LNCAP (cell line): Measurements from ENCODE around the gene CA5A.

Experiments
- TF ChIP-seq, protein P1 (sequence below): fragments of 450-650 bp; IDR thresholded peaks from 2 replicates; pipeline ENCODE4 v1.5.1; 2017; ENCODE audit warnings: mild to moderate bottlenecking

Gene CA5A

GRCh38 chr16:87964049-87964659, 27.8 kb upstream of the CA5A start:
- TF ChIP-seq, protein P1, sequence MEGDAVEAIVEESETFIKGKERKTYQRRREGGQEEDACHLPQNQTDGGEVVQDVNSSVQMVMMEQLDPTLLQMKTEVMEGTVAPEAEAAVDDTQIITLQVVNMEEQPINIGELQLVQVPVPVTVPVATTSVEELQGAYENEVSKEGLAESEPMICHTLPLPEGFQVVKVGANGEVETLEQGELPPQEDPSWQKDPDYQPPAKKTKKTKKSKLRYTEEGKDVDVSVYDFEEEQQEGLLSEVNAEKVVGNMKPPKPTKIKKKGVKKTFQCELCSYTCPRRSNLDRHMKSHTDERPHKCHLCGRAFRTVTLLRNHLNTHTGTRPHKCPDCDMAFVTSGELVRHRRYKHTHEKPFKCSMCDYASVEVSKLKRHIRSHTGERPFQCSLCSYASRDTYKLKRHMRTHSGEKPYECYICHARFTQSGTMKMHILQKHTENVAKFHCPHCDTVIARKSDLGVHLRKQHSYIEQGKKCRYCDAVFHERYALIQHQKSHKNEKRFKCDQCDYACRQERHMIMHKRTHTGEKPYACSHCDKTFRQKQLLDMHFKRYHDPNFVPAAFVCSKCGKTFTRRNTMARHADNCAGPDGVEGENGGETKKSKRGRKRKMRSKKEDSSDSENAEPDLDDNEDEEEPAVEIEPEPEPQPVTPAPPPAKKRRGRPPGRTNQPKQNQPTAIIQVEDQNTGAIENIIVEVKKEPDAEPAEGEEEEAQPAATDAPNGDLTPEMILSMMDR, result no peak

DNA sequence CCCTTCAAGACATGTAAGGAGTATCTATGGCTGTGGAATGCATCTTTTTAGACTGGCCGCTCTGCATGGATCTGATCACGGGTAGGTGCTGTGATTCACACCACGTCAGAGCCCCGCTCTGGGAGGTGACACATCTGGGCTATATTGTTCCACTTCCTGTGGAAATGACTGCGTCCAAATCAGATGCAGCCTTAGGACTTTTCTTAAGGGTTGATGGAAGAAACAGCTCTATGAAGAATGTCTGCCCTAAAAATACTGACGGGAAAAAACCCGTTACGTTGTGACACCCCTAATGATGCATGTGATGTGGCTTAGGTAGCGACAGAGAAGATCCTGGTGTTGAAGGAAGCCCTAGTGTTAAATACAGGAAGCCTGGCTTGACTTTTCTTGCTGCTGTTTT, 27.1 kb upstream of the CA5A start:
- TF ChIP-seq, protein P1, result no peak

DNA sequence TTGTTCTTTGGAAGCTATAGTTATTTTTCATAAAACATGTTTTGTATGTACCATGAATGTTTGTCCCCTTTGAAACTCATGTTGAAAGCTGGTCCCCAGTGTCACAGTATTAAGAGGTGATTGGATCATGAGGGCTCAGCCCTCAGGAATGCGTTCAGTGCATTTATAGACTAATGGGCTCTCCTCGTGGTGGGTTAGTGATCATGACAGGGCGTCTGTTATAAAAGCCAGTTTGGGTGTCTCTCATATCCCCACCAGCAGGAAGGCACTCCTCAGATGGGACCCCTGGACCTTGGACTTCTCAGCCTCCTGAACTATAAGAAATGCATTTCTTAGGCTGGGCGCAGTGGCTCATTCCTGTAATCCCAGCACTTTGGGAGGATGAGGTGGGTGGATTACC, 25.3 kb upstream of the CA5A start:
- TF ChIP-seq, protein P1, result no peak

- TF ChIP-seq, protein P1, result no peak
These were observed 24.5 kb upstream of the CA5A start for GRCh38 chr16:87960852-87961251.

DNA sequence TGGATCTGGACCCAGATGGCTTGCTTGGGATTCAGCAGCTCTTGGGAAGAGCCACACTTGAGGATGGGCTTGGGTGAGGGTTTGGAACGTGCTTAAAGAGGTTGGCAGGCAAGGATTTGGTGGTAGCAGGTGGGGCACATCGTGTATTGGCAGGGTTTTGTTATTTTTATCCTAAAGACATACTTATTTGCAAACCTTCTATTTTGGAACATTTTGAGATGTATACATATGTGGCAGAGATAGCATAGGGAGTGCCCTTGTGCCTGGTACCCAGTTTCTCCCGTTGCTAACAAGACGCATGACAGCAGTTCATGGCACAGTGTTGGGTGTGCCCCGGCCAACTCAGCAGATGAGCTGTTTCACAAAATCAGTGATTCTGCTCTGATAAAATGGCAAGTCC, 24.0 kb upstream of the CA5A start:
- TF ChIP-seq, protein P1, result no peak

DNA sequence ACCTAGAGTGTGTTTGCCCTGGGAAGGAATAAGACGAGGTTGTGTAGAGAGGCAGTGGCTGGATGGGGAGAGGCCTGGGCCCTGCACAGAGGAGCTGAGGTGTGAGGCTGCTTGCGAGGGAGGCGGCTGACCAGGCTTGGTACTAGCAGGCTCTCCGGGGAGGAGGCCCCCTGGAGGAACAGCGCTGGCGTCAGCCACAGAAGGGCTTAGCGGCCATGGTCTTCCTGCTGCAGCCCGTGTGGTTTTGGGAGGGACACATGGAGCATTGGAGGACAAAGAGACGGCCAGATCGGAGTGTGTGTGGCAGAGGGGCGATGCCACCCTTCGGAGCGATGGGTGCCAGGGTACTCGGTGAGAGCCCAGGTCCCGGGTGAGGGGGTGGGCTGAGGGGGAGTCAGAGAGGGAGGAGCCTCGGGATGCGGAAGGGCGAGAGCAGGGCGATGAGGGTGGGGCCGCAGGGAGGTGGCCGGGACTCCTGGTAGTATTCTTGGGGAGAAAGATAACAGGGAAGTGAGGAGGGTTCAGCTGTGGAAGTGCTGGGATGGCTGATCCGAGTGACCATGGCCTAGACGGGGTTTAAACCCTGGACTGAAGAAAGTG, 23.2 kb upstream of the CA5A start:
- TF ChIP-seq, protein P1, result no peak

DNA sequence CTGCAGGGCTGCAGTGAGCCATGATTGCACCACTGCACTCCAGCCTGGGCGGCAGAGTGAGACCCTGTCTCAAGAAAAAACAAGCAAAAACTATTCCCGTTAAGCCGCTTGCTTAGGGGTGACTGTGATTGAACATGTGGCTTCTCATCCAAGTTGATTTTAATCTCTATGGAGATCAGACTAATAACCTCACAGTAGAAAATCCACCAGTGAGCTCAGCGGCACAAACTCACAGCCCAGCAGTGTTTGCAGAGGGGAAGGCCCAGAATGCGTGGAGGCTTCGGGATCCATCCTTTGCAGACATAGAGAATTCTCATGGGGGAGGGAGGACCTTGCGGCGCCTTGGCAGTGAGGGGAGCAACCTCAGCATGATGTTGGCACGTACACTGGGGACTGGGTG, 22.3 kb upstream of the CA5A start:
- TF ChIP-seq, protein P1, result no peak
